ENCODE measurements around the gene RWDD3. TPM values are rescaled to one million over a fixed set of nuclear protein-coding genes. Genes with fewer than 3 reads are reported as not detected.

Gene RWDD3
- total RNA-seq, 6 experiments from 2014 or later: 11.7 to 14.6 (median 13.0) TPM

GRCh38 chr1:95208876-95209275 is 25.1 kb upstream of the RWDD3 start:
- Mint-ChIP-seq H3K4me3 (no peak overlapping the region), H3K36me3 (ENCODE audit: low read depth) (no peaks in the 10 kb centered on the region), H3K27me3 (ENCODE audit: insufficient read depth) (peaks cover 8% of the 10 kb centered on the region), H3K4me1 (ENCODE audit: low read depth) (no peaks in the 10 kb centered on the region), H3K9me3 (no peaks in the 10 kb centered on the region), H3K27ac (no peak overlapping the region)
- no peak for TF ChIP-seq CTCF (IDR thresholded peaks at IDR 0.05)
- no peak for DNase-seq

- Mint-ChIP-seq H3K36me3 (ENCODE audit: low read depth) (no peaks in the 10 kb centered on the region), H3K27me3 (ENCODE audit: insufficient read depth) (peaks cover 8% of the 10 kb centered on the region), H3K4me3 (no peak overlapping the region), H3K9me3 (no peaks in the 10 kb centered on the region), H3K4me1 (ENCODE audit: low read depth) (no peaks in the 10 kb centered on the region), H3K27ac (no peak overlapping the region)
- TF ChIP-seq CTCF (IDR thresholded peaks at IDR 0.05): no peak
- DNase-seq: no peak
These were observed 24.7 kb upstream of the RWDD3 start for GRCh38 chr1:95209291-95209690.

- DNase-seq: no peak
- TF ChIP-seq CTCF (IDR thresholded peaks at IDR 0.05): no peak
- H3K4me3 Mint-ChIP-seq: no peak overlapping the region
- no peaks in the 10 kb centered on the region for H3K4me1 Mint-ChIP-seq (ENCODE audit: low read depth)
- peaks cover 8% of the 10 kb centered on the region for H3K27me3 Mint-ChIP-seq (ENCODE audit: insufficient read depth)
- no peaks in the 10 kb centered on the region for H3K9me3 Mint-ChIP-seq
- H3K36me3 Mint-ChIP-seq (ENCODE audit: low read depth): no peaks in the 10 kb centered on the region
- no peak overlapping the region for H3K27ac Mint-ChIP-seq
These were observed 17.6 kb upstream of the RWDD3 start for GRCh38 chr1:95216292-95216990.

- no peak for TF ChIP-seq CTCF (IDR thresholded peaks at IDR 0.05)
- no peaks in the 10 kb centered on the region for H3K9me3 Mint-ChIP-seq
- H3K4me3 Mint-ChIP-seq: no peak overlapping the region
- no peaks in the 10 kb centered on the region for H3K4me1 Mint-ChIP-seq (ENCODE audit: low read depth)
- H3K27me3 Mint-ChIP-seq (ENCODE audit: insufficient read depth): peaks cover 9% of the 10 kb centered on the region
- no peak for DNase-seq
- no peaks in the 10 kb centered on the region for H3K36me3 Mint-ChIP-seq (ENCODE audit: low read depth)
- H3K27ac Mint-ChIP-seq: no peak overlapping the region
These were observed 16.6 kb upstream of the RWDD3 start for GRCh38 chr1:95217371-95217770.

- Mint-ChIP-seq H3K27ac (no peak overlapping the region), H3K4me1 (ENCODE audit: low read depth) (no peaks in the 10 kb centered on the region; the same call in 1 of the 2 replicates), H3K9me3 (no peaks in the 10 kb centered on the region), H3K4me3 (no peak overlapping the region), H3K27me3 (ENCODE audit: insufficient read depth) (peaks cover 9% of the 10 kb centered on the region), H3K36me3 (ENCODE audit: low read depth) (no peaks in the 10 kb centered on the region)
- no peak for DNase-seq
- TF ChIP-seq CTCF (IDR thresholded peaks at IDR 0.05): no peak
These were observed 14.6 kb upstream of the RWDD3 start for GRCh38 chr1:95219407-95219806.

Measured in HFFc6 (cell line).